ENCODE data around the gene NONO. TPM values are rescaled to one million over a fixed set of nuclear protein-coding genes. Genes with fewer than 3 reads are reported as not detected.
"Not testable (repeated sequence)": the region's sequence is repeated elsewhere in the genome, so short reads cannot be mapped to it uniquely, and the experiment has no call there.

Gene NONO
- total RNA-seq, 2 donors from 2014 or later = 203 to 262 TPM

GRCh38 chrX:71253253-71254091 is 30.0 kb upstream of the NONO start:
- no peaks in the 10 kb centered on the region for H3K9me3 ChIP-seq
- TF ChIP-seq, protein P1, sequence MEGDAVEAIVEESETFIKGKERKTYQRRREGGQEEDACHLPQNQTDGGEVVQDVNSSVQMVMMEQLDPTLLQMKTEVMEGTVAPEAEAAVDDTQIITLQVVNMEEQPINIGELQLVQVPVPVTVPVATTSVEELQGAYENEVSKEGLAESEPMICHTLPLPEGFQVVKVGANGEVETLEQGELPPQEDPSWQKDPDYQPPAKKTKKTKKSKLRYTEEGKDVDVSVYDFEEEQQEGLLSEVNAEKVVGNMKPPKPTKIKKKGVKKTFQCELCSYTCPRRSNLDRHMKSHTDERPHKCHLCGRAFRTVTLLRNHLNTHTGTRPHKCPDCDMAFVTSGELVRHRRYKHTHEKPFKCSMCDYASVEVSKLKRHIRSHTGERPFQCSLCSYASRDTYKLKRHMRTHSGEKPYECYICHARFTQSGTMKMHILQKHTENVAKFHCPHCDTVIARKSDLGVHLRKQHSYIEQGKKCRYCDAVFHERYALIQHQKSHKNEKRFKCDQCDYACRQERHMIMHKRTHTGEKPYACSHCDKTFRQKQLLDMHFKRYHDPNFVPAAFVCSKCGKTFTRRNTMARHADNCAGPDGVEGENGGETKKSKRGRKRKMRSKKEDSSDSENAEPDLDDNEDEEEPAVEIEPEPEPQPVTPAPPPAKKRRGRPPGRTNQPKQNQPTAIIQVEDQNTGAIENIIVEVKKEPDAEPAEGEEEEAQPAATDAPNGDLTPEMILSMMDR (IDR thresholded peaks at IDR 0.05) = peak; percentile 13
- peak overlapping the region; percentile 16 for H3K27ac ChIP-seq
- peak overlapping the region; percentile 56 for H3K4me3 ChIP-seq
- H3K9ac ChIP-seq (ENCODE audit: low read depth in 2 of 2, low read length in 2 of 2) = peak overlapping the region; percentile 35 to 73
- no peaks in the 10 kb centered on the region for H3K36me3 ChIP-seq
- peak; percentile 44 for DNase-seq
- intact Hi-C loops (cut with DNase I) = loop anchor here (10.0 kb wide), 1 partner anchor 69 kb away; no protein-coding TSS in a partner anchor
- H3K4me1 ChIP-seq = no peaks in the 10 kb centered on the region
- no peaks in the 10 kb centered on the region for H3K27me3 ChIP-seq

- Histone ChIP-seq H3K27me3 (no peaks in the 10 kb centered on the region), H3K9me3 (no peaks in the 10 kb centered on the region), H3K9ac (ENCODE audit: low read depth in 2 of 2, low read length in 2 of 2) (peak within 1 kb of the TSS; percentile 76 to 77), H3K4me1 (no peaks in the 10 kb centered on the region), H3K4me3 (peak within 1 kb of the TSS; percentile 56), H3K27ac (peak within 1 kb of the TSS; percentile 16), H3K36me3 (no peaks in the 10 kb centered on the region)
- TF ChIP-seq, protein P1 (IDR thresholded peaks at IDR 0.05) = no peak
- peak; percentile 86 for DNase-seq
- intact Hi-C loops (cut with DNase I) = loop anchor here (10.0 kb wide), 1 partner anchor 70 kb away; no protein-coding TSS in a partner anchor
Measured at GRCh38 chrX:71254092-71254963, 29.1 kb upstream of the NONO start, which contains the start of gene ZMYM3. ZMYM3 (minus strand) TSS chrX:71254140; CDS start chrX:71253255, 885 bp downstream.

DNA sequence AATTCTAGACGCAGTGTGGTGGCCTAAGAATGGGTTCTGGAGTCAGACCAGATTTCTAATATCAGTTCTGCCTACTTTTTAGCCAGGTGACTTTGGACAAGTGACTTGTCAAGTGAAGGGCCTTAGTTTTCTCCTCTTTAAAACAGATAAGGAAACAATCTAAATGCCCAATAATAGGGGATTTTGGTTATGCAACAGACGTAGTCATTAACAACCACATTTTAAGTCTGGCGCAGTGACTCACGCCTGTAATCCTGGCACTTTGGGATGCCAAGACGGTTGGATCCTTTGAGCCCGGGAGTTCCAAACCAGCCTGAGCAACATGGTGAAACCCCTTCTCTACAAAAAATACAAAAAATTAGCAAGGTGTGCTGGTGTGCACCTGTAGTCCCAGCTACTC is 27.4 kb upstream of the NONO start:
- Histone ChIP-seq H3K9ac (ENCODE audit: low read depth in 2 of 2, low read length in 2 of 2) (no peak overlapping the region), H3K36me3 (no peaks in the 10 kb centered on the region), H3K4me1 (no peaks in the 10 kb centered on the region), H3K9me3 (no peaks in the 10 kb centered on the region), H3K27ac (no peak overlapping the region), H3K27me3 (no peaks in the 10 kb centered on the region), H3K4me3 (no peak overlapping the region)
- intact Hi-C loops (cut with DNase I) = loop anchor here (10.0 kb wide), 1 partner anchor 71 kb away; no protein-coding TSS in a partner anchor
- no peak for DNase-seq
- TF ChIP-seq, protein P1 (IDR thresholded peaks at IDR 0.05) = no peak

DNA sequence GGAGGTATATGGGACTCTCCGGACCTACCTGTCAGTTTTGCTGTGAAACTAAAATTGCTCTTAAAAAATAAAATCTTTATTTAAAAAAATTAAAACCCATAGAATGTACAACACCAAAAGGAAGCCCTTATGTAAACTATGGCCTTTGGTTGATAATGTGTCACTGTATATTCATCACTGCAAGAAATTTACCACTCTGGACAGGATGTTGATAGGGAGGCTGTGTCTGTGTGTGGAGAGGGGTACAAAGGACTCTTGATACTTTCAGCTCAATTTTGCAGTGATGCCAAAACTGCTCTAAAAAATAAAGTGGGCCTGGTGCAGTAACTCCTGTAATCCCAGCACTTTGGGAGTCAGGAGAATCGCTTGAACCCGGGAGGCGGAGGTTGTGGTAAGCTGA is 26.6 kb upstream of the NONO start:
- no peaks in the 10 kb centered on the region for H3K4me1 ChIP-seq
- TF ChIP-seq, protein P1 (IDR thresholded peaks at IDR 0.05) = no peak
- H3K4me3 ChIP-seq = no peak overlapping the region
- no peak overlapping the region for H3K9ac ChIP-seq (ENCODE audit: low read depth in 2 of 2, low read length in 2 of 2)
- H3K27me3 ChIP-seq = no peaks in the 10 kb centered on the region
- H3K9me3 ChIP-seq = no peaks in the 10 kb centered on the region
- H3K27ac ChIP-seq = no peak overlapping the region
- H3K36me3 ChIP-seq = no peaks in the 10 kb centered on the region
- intact Hi-C loops (cut with DNase I) = loop anchor here (10.0 kb wide), 1 partner anchor 72 kb away; no protein-coding TSS in a partner anchor
- DNase-seq = no peak

GRCh38 chrX:71268624-71269023 is 14.8 kb upstream of the NONO start:
- H3K27ac ChIP-seq; intact Hi-C loops (cut with DNase I); H3K4me3 ChIP-seq; H3K27me3 ChIP-seq; DNase-seq; H3K9ac ChIP-seq (ENCODE audit: low read depth in 2 of 2, low read length in 2 of 2); H3K9me3 ChIP-seq; H3K4me1 ChIP-seq; H3K36me3 ChIP-seq: not testable (repeated sequence)

All from colonic mucosa (tissue), 4 donors.